AG10803 (cell line): ENCODE data around the gene SLC7A7.
"Not testable (repeated sequence)": the region's sequence is repeated elsewhere in the genome, so short reads cannot be mapped to it uniquely, and the experiment has no call there.

Experiments
- DNase-seq: peaks from one replicate; pipeline ENCODE4 v3.0.0; 2010; ENCODE audit warnings: low read depth
- H3K4me3 ChIP-seq: 2 replicates; pipeline ENCODE4 v1.5.1; 2011; ENCODE audit warnings: mild to moderate bottlenecking, low read length, control low read depth
- TF ChIP-seq, protein P1 (sequence below): conservative IDR thresholded peaks from 2 replicates; pipeline ENCODE4 v1.5.1; 2011; ENCODE audit warnings: mild to moderate bottlenecking, low read length, control low read depth, inconsistent platforms

Gene SLC7A7

GRCh38 chr14:22761734-22762133 is 53.5 kb downstream of the SLC7A7 start:
- no peak overlapping the region for H3K4me3 ChIP-seq
- TF ChIP-seq, protein P1, sequence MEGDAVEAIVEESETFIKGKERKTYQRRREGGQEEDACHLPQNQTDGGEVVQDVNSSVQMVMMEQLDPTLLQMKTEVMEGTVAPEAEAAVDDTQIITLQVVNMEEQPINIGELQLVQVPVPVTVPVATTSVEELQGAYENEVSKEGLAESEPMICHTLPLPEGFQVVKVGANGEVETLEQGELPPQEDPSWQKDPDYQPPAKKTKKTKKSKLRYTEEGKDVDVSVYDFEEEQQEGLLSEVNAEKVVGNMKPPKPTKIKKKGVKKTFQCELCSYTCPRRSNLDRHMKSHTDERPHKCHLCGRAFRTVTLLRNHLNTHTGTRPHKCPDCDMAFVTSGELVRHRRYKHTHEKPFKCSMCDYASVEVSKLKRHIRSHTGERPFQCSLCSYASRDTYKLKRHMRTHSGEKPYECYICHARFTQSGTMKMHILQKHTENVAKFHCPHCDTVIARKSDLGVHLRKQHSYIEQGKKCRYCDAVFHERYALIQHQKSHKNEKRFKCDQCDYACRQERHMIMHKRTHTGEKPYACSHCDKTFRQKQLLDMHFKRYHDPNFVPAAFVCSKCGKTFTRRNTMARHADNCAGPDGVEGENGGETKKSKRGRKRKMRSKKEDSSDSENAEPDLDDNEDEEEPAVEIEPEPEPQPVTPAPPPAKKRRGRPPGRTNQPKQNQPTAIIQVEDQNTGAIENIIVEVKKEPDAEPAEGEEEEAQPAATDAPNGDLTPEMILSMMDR: no peak
- no peak for DNase-seq

DNA sequence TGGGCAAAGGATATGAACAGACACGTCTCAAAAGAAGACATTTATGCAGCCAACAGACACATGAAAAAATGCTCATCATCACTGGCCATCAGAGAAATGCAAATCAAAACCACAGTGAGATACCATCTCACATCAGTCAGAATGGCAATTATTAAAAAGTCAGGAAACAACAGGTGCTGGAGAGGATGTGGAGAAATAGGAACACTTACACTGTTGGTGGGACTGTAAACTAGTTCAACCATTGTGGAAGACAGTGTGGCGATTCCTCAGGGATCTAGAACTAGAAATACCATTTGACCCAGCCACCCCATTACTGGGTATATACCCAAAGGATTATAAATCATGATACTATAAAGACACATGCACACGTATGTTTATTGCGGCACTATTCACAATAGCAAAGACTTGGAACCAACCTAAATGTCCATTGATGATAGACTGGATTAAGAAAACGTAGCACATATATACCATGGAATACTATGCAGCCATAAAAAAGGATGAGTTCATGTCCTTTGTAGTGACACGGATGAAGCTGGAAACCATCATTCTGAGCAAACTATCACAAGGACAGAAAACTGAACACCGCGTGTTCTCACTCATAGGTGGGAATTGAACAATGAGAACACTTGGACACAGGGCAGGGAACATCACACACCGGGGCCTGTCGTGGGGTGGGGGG is 57.1 kb downstream of the SLC7A7 start:
- H3K4me3 ChIP-seq, DNase-seq: not testable (repeated sequence)

DNA sequence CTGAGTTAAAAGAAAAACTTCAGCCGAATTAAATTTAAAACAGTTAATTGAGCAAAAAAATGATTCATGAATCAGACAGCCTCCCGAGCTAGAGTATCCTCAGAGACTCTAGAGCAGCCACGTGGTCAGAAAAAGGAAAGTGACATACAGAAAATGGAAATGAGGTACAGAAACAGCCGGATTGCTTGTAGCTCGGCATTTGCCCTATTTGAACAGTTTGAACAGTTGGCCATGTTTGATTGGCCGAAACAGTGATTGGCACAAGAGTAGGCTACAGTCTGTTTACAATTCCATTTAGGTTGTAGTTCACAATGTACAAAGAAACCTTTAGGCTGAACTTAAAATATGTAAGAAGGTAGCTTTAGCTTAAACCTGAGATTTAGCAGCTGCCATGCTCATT is 61.6 kb downstream of the SLC7A7 start:
- no peak overlapping the region for H3K4me3 ChIP-seq
- no peak for DNase-seq
- TF ChIP-seq, protein P1: no peak

DNA sequence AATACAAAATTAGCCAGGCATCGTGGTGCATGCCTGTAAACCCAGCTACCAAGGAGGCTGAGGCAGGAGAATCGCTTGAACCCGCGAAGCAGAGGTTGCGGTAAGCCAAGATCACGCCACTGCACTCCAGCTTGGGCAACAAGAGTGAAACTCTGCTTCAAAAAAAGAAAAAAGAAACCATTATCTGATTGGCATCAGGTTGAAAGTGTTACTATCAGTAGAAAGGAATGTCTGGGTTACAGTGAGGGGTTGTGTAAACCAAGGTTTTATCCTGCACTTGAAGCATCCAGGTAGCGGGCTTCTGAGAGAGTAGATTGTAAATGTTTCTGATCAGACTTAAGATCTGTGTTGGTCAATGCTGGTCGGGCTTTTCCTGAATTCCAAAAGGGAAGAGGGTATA is 62.8 kb downstream of the SLC7A7 start:
- TF ChIP-seq, protein P1: no peak
- DNase-seq: no peak
- no peak overlapping the region for H3K4me3 ChIP-seq

GRCh38 chr14:22748631-22749068 is 66.6 kb downstream of the SLC7A7 start:
- no peak overlapping the region for H3K4me3 ChIP-seq
- no peak for DNase-seq
- TF ChIP-seq, protein P1: no peak

DNA sequence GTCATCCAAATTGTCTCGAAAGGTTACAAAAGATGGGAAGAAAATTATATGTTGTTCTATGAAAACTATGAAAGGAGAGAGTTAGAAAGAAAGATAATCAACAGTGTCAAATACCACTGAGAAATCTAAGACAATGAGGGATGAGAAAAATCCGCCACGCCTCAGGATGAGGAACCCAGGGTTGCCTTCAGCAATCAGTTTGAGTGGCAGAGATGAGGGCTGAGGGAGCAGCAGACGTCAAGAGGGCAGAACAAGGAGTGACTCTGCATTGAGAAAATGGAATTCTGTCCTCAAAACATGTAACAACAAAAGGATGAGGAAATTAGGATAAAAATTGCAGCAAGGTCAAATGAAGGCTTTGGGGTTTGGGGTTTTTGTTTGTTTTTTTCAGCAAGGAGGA is 67.0 kb downstream of the SLC7A7 start:
- no peak for DNase-seq
- H3K4me3 ChIP-seq: no peak overlapping the region
- TF ChIP-seq, protein P1: no peak

GRCh38 chr14:22747769-22748168 is 67.5 kb downstream of the SLC7A7 start:
- DNase-seq: no peak
- TF ChIP-seq, protein P1: no peak
- no peak overlapping the region for H3K4me3 ChIP-seq
